ENCODE measurements around the gene RAB3D.

The RAB3D gene, protein sequence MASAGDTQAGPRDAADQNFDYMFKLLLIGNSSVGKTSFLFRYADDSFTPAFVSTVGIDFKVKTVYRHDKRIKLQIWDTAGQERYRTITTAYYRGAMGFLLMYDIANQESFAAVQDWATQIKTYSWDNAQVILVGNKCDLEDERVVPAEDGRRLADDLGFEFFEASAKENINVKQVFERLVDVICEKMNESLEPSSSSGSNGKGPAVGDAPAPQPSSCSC

GRCh38 chr19:11339254-11340098, at the start of gene RAB3D:
TSS of gene RAB3D (minus strand) at chr19:11339657. CDS start at chr19:11337399, 2,258 bp downstream.
- Histone ChIP-seq H3K27ac (ENCODE audit: extremely low read depth, low read depth, low read length) (peak within 1 kb of the TSS; percentile 47; the same call in 1 of the 2 replicates), H3K4me1 (ENCODE audit: control insufficient read depth, insufficient read depth, low read length) (no peaks in the 10 kb centered on the region), H3K9me3 (ENCODE audit: control insufficient read depth, insufficient read depth, low read depth, low read length) (no peaks in the 10 kb centered on the region), H3K4me3 (ENCODE audit: low read depth, low read length) (peak within 1 kb of the TSS; percentile 46), H3K36me3 (ENCODE audit: control insufficient read depth in 2 of 2, insufficient read depth in 1 of 2, low read length in 2 of 2) (peaks cover 0 to 34% of the 10 kb centered on the region in 2 experiments; a peak in 2 of 3 replicates)
- CTCF ChIA-PET: interaction anchor here (0.5 to 0.9 kb wide), 8 partner anchors 11 to 512 kb away, joined by 3 to 5 read pairs (median 3); no protein-coding TSS in a partner anchor
- POLR2A ChIA-PET: interaction anchor here (1.0 to 2.2 kb wide), 5 partner anchors 8 to 90 kb away, joined by 3 to 12 read pairs (median 3); partner anchors contain the start of gene SWSAP1
- TF ChIP-seq, protein P1, sequence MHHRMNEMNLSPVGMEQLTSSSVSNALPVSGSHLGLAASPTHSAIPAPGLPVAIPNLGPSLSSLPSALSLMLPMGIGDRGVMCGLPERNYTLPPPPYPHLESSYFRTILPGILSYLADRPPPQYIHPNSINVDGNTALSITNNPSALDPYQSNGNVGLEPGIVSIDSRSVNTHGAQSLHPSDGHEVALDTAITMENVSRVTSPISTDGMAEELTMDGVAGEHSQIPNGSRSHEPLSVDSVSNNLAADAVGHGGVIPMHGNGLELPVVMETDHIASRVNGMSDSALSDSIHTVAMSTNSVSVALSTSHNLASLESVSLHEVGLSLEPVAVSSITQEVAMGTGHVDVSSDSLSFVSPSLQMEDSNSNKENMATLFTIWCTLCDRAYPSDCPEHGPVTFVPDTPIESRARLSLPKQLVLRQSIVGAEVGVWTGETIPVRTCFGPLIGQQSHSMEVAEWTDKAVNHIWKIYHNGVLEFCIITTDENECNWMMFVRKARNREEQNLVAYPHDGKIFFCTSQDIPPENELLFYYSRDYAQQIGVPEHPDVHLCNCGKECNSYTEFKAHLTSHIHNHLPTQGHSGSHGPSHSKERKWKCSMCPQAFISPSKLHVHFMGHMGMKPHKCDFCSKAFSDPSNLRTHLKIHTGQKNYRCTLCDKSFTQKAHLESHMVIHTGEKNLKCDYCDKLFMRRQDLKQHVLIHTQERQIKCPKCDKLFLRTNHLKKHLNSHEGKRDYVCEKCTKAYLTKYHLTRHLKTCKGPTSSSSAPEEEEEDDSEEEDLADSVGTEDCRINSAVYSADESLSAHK (tag by site-specific recombination; IDR thresholded peaks at IDR 0.05): no peak
- TF ChIP-seq ZNF514 (tag by site-specific recombination; IDR thresholded peaks at IDR 0.05) (no peak), ZNF175 (tag by site-specific recombination; IDR thresholded peaks at IDR 0.05) (no peak), SETDB1 (IDR thresholded peaks at IDR 0.05; ENCODE audit: insufficient read length, low read length) (no peak), ZNF146 (tag by site-specific recombination; IDR thresholded peaks at IDR 0.05) (no peak), PRDM1 (tag by site-specific recombination; IDR thresholded peaks at IDR 0.05) (no peak), KLF16 (tag by site-specific recombination; IDR thresholded peaks at IDR 0.05) (no peak), ZNF26 (tag by site-specific recombination; IDR thresholded peaks at IDR 0.05) (no peak), ZNF423 (tag by site-specific recombination; IDR thresholded peaks at IDR 0.05) (no peak), ZNF654 (tag by site-specific recombination; IDR thresholded peaks at IDR 0.05; ENCODE audit: low read depth) (no peak), ZNF404 (tag by site-specific recombination; IDR thresholded peaks at IDR 0.05) (no peak), GLIS1 (tag by site-specific recombination; IDR thresholded peaks at IDR 0.05) (peak; percentile 22; the same call in 1 of the 2 replicates), SP3 (tag by site-specific recombination; IDR thresholded peaks at IDR 0.05) (peak; percentile 74), ZFP3 (tag by site-specific recombination; IDR thresholded peaks at IDR 0.05; ENCODE audit: low read depth) (no peak), MZF1 (tag by site-specific recombination; IDR thresholded peaks at IDR 0.05; ENCODE audit: borderline replicate concordance) (no peak), YY1 (tag by site-specific recombination; IDR thresholded peaks at IDR 0.05) (no peak), ZNF16 (tag by site-specific recombination; IDR thresholded peaks at IDR 0.05; ENCODE audit: low read depth) (no peak), ZNF747 (tag by site-specific recombination; IDR thresholded peaks at IDR 0.05) (no peak)
- TF ChIP-seq, protein P2, sequence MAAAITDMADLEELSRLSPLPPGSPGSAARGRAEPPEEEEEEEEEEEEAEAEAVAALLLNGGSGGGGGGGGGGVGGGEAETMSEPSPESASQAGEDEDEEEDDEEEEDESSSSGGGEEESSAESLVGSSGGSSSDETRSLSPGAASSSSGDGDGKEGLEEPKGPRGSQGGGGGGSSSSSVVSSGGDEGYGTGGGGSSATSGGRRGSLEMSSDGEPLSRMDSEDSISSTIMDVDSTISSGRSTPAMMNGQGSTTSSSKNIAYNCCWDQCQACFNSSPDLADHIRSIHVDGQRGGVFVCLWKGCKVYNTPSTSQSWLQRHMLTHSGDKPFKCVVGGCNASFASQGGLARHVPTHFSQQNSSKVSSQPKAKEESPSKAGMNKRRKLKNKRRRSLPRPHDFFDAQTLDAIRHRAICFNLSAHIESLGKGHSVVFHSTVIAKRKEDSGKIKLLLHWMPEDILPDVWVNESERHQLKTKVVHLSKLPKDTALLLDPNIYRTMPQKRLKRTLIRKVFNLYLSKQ (tag by site-specific recombination; IDR thresholded peaks at IDR 0.05; ENCODE audit: borderline replicate concordance): no peak
- TF ChIP-seq, protein P3, sequence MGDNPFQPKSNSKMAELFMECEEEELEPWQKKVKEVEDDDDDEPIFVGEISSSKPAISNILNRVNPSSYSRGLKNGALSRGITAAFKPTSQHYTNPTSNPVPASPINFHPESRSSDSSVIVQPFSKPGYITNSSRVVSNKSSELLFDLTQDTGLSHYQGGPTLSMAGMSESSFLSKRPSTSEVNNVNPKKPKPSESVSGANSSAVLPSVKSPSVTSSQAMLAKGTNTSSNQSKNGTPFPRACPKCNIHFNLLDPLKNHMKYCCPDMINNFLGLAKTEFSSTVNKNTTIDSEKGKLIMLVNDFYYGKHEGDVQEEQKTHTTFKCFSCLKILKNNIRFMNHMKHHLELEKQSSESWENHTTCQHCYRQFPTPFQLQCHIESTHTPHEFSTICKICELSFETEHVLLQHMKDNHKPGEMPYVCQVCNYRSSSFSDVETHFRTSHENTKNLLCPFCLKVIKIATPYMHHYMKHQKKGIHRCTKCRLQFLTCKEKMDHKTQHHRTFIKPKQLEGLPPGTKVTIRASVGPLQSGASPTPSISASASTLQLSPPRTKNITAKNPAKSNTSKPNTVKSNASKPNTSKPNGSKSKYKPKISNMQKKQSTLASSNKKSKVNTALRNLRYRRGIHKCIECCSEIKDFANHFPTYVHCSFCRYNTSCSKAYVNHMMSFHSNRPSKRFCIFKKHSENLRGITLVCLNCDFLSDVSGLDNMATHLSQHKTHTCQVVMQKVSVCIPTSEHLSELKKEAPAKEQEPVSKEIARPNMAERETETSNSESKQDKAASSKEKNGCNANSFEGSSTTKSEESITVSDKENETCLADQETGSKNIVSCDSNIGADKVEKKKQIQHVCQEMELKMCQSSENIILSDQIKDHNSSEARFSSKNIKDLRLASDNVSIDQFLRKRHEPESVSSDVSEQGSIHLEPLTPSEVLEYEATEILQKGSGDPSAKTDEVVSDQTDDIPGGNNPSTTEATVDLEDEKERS (tag by site-specific recombination; IDR thresholded peaks at IDR 0.05): no peak
- TF ChIP-seq, protein P4, sequence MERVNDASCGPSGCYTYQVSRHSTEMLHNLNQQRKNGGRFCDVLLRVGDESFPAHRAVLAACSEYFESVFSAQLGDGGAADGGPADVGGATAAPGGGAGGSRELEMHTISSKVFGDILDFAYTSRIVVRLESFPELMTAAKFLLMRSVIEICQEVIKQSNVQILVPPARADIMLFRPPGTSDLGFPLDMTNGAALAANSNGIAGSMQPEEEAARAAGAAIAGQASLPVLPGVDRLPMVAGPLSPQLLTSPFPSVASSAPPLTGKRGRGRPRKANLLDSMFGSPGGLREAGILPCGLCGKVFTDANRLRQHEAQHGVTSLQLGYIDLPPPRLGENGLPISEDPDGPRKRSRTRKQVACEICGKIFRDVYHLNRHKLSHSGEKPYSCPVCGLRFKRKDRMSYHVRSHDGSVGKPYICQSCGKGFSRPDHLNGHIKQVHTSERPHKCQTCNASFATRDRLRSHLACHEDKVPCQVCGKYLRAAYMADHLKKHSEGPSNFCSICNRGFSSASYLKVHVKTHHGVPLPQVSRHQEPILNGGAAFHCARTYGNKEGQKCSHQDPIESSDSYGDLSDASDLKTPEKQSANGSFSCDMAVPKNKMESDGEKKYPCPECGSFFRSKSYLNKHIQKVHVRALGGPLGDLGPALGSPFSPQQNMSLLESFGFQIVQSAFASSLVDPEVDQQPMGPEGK (tag by site-specific recombination; IDR thresholded peaks at IDR 0.05): peak; percentile 69
- TF ChIP-seq, protein P5, sequence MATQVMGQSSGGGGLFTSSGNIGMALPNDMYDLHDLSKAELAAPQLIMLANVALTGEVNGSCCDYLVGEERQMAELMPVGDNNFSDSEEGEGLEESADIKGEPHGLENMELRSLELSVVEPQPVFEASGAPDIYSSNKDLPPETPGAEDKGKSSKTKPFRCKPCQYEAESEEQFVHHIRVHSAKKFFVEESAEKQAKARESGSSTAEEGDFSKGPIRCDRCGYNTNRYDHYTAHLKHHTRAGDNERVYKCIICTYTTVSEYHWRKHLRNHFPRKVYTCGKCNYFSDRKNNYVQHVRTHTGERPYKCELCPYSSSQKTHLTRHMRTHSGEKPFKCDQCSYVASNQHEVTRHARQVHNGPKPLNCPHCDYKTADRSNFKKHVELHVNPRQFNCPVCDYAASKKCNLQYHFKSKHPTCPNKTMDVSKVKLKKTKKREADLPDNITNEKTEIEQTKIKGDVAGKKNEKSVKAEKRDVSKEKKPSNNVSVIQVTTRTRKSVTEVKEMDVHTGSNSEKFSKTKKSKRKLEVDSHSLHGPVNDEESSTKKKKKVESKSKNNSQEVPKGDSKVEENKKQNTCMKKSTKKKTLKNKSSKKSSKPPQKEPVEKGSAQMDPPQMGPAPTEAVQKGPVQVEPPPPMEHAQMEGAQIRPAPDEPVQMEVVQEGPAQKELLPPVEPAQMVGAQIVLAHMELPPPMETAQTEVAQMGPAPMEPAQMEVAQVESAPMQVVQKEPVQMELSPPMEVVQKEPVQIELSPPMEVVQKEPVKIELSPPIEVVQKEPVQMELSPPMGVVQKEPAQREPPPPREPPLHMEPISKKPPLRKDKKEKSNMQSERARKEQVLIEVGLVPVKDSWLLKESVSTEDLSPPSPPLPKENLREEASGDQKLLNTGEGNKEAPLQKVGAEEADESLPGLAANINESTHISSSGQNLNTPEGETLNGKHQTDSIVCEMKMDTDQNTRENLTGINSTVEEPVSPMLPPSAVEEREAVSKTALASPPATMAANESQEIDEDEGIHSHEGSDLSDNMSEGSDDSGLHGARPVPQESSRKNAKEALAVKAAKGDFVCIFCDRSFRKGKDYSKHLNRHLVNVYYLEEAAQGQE (tag by site-specific recombination; IDR thresholded peaks at IDR 0.05): no peak
